C4-2B (cell line): ENCODE data around the gene NGRN.
A peak's percentile ranks its signal among the peaks of the same experiment; 100 is the strongest.

Source experiments
- H3K27ac ChIP-seq: fragments of 450-650 bp; 2 replicates; pipeline ENCODE4 v1.5.1; 2017
- CTCF ChIP-seq: fragments of 450-650 bp; conservative IDR thresholded peaks from 2 replicates; pipeline ENCODE4 v1.5.1; 2017; ENCODE audit warnings: mild to moderate bottlenecking
- ZFX ChIP-seq: fragments of 450-650 bp; IDR thresholded peaks from 2 replicates; pipeline ENCODE4 v1.6.1; 2017

The NGRN gene

GRCh38 chr15:90265271-90266060 is at the start of gene NGRN:
NGRN (plus strand) TSS chr15:90265672; CDS start chr15:90265713, 41 bp downstream.
- no peak for TF ChIP-seq CTCF
- TF ChIP-seq ZFX: peak; percentile 95
- H3K27ac ChIP-seq: peak within 1 kb of the TSS; percentile 90

GRCh38 chr15:90217671-90218394 is 47.6 kb upstream of the NGRN start:
- TF ChIP-seq ZFX: no peak
- TF ChIP-seq CTCF: no peak
- no peak overlapping the region for H3K27ac ChIP-seq

- H3K27ac ChIP-seq: no peak overlapping the region
- TF ChIP-seq ZFX (no peak), CTCF (peak; percentile 88)
These were observed 45.9 kb upstream of the NGRN start for GRCh38 chr15:90219421-90220141.

- peak; percentile 83 for TF ChIP-seq CTCF
- no peak for TF ChIP-seq ZFX
- H3K27ac ChIP-seq: peak overlapping the region; percentile 26
These were observed 44.1 kb upstream of the NGRN start for GRCh38 chr15:90221246-90221900.

- H3K27ac ChIP-seq: no peak overlapping the region
- no peak for TF ChIP-seq CTCF
- no peak for TF ChIP-seq ZFX
These were observed 42.9 kb upstream of the NGRN start for GRCh38 chr15:90222547-90222946.

GRCh38 chr15:90223441-90224165 is 41.9 kb upstream of the NGRN start:
- no peak for TF ChIP-seq CTCF
- TF ChIP-seq ZFX: no peak
- no peak overlapping the region for H3K27ac ChIP-seq
